WTC11 (cell line): ENCODE data around the gene CCL22. TPM values are rescaled to one million over a fixed set of nuclear protein-coding genes. Genes with fewer than 3 reads are reported as not detected.
"Not testable (repeated sequence)": the region's sequence is repeated elsewhere in the genome, so short reads cannot be mapped to it uniquely, and the experiment has no call there.

Experiments
- ATAC-seq: fragments of 200-7000 bp; cut with Tn5 transposase; 2 replicates; pipeline ENCODE4 v1.10.0; 2021; ENCODE audit warnings: mild to moderate bottlenecking, moderate library complexity
- CTCF ChIA-PET: fragments of 300-600 bp; sonication (Branson Sonifier 250); formaldehyde crosslinking; loops from one replicate; lab custom pipeline; 2021; ENCODE audit warnings: antibody characterized with exemption; lab: Charles Lee
- POLR2A ChIA-PET: fragments of 350-600 bp; sonication (Branson Sonifier 250); formaldehyde crosslinking; loops from one replicate; lab custom pipeline; 2021; ENCODE audit warnings: antibody characterized with exemption; lab: Charles Lee
- DNase-seq: peaks from one replicate; pipeline ENCODE4 v3.0.0; 2021; ENCODE audit warnings: low spot score
- H3K27ac Mint-ChIP-seq: 2 replicates; pipeline ENCODE4 v1.8.0; 2021; ENCODE audit warnings: mixed read lengths
- H3K27me3 Mint-ChIP-seq: 2 replicates; pipeline ENCODE4 v1.8.0; 2021; ENCODE audit warnings: low read depth, mild to moderate bottlenecking, moderate library complexity, mixed read lengths
- H3K36me3 Mint-ChIP-seq: 2 replicates; pipeline ENCODE4 v1.8.0; 2021; ENCODE audit warnings: mixed read lengths
- H3K4me1 Mint-ChIP-seq: 2 replicates; pipeline ENCODE4 v1.8.0; 2022; ENCODE audit warnings: mixed read lengths
- H3K4me3 Mint-ChIP-seq: 2 replicates; pipeline ENCODE4 v1.8.0; 2021; ENCODE audit warnings: mild to moderate bottlenecking, moderate library complexity, mixed read lengths
- H3K9me3 Mint-ChIP-seq: 2 replicates; pipeline ENCODE4 v1.8.0; 2021; ENCODE audit warnings: mixed read lengths
- ATF1 ChIP-seq: sonication (generic); formaldehyde crosslinking; IDR thresholded peaks from 2 replicates; pipeline ENCODE4 v1.8.1; 2023; ENCODE audit warnings: mild to moderate bottlenecking, moderate library complexity, missing genetic modification reagents
- ELF4 ChIP-seq: sonication (generic); formaldehyde crosslinking; IDR thresholded peaks from 2 replicates; pipeline ENCODE4 v1.8.1; 2022; ENCODE audit warnings: low read depth, mild to moderate bottlenecking, moderate library complexity, missing genetic modification reagents
- ETV6 ChIP-seq: sonication (generic); formaldehyde crosslinking; IDR thresholded peaks from 2 replicates; pipeline ENCODE4 v1.8.1; 2022; ENCODE audit warnings: mild to moderate bottlenecking, missing genetic modification reagents
- TCF7 ChIP-seq: sonication (generic); formaldehyde crosslinking; IDR thresholded peaks from 2 replicates; pipeline ENCODE4 v1.8.0; 2022; ENCODE audit warnings: mild to moderate bottlenecking, low read depth, missing genetic modification reagents, moderate library complexity
- TEAD1 ChIP-seq: sonication (generic); formaldehyde crosslinking; IDR thresholded peaks from 2 replicates; pipeline ENCODE4 v1.8.0; 2022; ENCODE audit warnings: mild to moderate bottlenecking, missing genetic modification reagents
- ZNF263 ChIP-seq: sonication (generic); formaldehyde crosslinking; IDR thresholded peaks from 2 replicates; pipeline ENCODE4 v1.8.1; 2022; ENCODE audit warnings: low read depth, mild to moderate bottlenecking, moderate library complexity, missing genetic modification reagents
- ZNF317 ChIP-seq: sonication (generic); formaldehyde crosslinking; IDR thresholded peaks from 2 replicates; pipeline ENCODE4 v1.8.1; 2023; ENCODE audit warnings: low read depth, mild to moderate bottlenecking, moderate library complexity, missing genetic modification reagents, borderline replicate concordance
- total RNA-seq: library from RNA; stranded (reverse); gene quantifications from 3 replicates; pipeline ENCODE4 v1.2.3, GENCODE V29; 2021
- TF ChIP-seq, protein P1 (sequence below): sonication (generic); formaldehyde crosslinking; IDR thresholded peaks from 2 replicates; pipeline ENCODE4 v1.8.1; 2022; ENCODE audit warnings: low read depth, missing genetic modification reagents, borderline replicate concordance
- TF ChIP-seq, protein P2 (sequence below): fragments of 250-450 bp; sonication (Bioruptor Pico); IDR thresholded peaks from 2 replicates; pipeline ENCODE4 v1.9.0; 2021; ENCODE audit warnings: moderate library complexity, mild to moderate bottlenecking, inconsistent platforms, borderline replicate concordance
- TF ChIP-seq, protein P3 (sequence below): sonication (generic); formaldehyde crosslinking; IDR thresholded peaks from 2 replicates; pipeline ENCODE4 v1.8.0; 2023; ENCODE audit warnings: missing genetic modification reagents, mild to moderate bottlenecking, borderline replicate concordance
- TF ChIP-seq, protein P4 (sequence below): sonication (generic); formaldehyde crosslinking; IDR thresholded peaks from 2 replicates; pipeline ENCODE4 v1.8.0; 2023; ENCODE audit warnings: mild to moderate bottlenecking, missing genetic modification reagents

The CCL22 gene
- total RNA-seq, 1 experiment from 2014 or later: 0.35 TPM

DNA sequence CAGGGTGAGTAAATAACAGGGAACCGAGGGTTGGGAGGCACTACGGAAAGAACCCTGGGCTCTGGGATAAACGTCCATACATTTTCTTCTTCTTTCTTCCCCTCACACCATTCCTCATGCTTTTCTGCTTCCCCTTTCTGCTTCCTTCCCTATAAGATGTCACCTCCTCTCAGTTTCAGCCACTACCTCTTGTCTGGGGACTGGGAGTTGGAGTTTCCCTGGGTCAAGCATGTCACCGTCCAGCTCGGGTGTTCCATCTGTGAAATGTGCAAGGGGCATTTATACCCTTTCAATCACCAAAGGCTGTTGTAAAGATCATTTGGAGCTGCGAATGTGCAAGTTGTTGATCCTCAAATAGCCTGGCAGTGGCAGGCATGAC, 17.5 kb upstream of the CCL22 start:
- no peak for ATAC-seq
- no peak for DNase-seq
- H3K36me3 Mint-ChIP-seq: no peaks in the 10 kb centered on the region
- POLR2A ChIA-PET: no interaction called here
- H3K27me3 Mint-ChIP-seq: no peaks in the 10 kb centered on the region; the same call in 1 of the 2 replicates
- no peaks in the 10 kb centered on the region for H3K4me1 Mint-ChIP-seq
- no peak overlapping the region for H3K4me3 Mint-ChIP-seq
- CTCF ChIA-PET: no interaction called here
- H3K9me3 Mint-ChIP-seq: peaks cover 3% of the 10 kb centered on the region; the same call in 1 of the 2 replicates
- H3K27ac Mint-ChIP-seq: no peak overlapping the region
- TF ChIP-seq, protein P1, sequence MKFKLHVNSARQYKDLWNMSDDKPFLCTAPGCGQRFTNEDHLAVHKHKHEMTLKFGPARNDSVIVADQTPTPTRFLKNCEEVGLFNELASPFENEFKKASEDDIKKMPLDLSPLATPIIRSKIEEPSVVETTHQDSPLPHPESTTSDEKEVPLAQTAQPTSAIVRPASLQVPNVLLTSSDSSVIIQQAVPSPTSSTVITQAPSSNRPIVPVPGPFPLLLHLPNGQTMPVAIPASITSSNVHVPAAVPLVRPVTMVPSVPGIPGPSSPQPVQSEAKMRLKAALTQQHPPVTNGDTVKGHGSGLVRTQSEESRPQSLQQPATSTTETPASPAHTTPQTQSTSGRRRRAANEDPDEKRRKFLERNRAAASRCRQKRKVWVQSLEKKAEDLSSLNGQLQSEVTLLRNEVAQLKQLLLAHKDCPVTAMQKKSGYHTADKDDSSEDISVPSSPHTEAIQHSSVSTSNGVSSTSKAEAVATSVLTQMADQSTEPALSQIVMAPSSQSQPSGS (CRISPR knock-in tag): no peak
- TF ChIP-seq ATF1 (CRISPR knock-in tag): no peak
- TF ChIP-seq, protein P2, sequence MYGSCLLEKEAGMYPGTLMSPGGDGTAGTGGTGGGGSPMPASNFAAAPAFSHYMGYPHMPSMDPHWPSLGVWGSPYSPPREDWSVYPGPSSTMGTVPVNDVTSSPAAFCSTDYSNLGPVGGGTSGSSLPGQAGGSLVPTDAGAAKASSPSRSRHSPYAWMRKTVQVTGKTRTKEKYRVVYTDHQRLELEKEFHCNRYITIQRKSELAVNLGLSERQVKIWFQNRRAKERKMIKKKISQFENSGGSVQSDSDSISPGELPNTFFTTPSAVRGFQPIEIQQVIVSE (CRISPR knock-in tag): no peak
- no peak for TF ChIP-seq ELF4 (CRISPR knock-in tag)
- no peak for TF ChIP-seq ZNF263 (CRISPR knock-in tag)
- no peak for TF ChIP-seq ETV6 (CRISPR knock-in tag)
- TF ChIP-seq, protein P3, sequence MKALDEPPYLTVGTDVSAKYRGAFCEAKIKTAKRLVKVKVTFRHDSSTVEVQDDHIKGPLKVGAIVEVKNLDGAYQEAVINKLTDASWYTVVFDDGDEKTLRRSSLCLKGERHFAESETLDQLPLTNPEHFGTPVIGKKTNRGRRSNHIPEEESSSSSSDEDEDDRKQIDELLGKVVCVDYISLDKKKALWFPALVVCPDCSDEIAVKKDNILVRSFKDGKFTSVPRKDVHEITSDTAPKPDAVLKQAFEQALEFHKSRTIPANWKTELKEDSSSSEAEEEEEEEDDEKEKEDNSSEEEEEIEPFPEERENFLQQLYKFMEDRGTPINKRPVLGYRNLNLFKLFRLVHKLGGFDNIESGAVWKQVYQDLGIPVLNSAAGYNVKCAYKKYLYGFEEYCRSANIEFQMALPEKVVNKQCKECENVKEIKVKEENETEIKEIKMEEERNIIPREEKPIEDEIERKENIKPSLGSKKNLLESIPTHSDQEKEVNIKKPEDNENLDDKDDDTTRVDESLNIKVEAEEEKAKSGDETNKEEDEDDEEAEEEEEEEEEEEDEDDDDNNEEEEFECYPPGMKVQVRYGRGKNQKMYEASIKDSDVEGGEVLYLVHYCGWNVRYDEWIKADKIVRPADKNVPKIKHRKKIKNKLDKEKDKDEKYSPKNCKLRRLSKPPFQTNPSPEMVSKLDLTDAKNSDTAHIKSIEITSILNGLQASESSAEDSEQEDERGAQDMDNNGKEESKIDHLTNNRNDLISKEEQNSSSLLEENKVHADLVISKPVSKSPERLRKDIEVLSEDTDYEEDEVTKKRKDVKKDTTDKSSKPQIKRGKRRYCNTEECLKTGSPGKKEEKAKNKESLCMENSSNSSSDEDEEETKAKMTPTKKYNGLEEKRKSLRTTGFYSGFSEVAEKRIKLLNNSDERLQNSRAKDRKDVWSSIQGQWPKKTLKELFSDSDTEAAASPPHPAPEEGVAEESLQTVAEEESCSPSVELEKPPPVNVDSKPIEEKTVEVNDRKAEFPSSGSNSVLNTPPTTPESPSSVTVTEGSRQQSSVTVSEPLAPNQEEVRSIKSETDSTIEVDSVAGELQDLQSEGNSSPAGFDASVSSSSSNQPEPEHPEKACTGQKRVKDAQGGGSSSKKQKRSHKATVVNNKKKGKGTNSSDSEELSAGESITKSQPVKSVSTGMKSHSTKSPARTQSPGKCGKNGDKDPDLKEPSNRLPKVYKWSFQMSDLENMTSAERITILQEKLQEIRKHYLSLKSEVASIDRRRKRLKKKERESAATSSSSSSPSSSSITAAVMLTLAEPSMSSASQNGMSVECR (CRISPR knock-in tag): no peak
- no peak for TF ChIP-seq TEAD1 (CRISPR knock-in tag)
- TF ChIP-seq, protein P4, sequence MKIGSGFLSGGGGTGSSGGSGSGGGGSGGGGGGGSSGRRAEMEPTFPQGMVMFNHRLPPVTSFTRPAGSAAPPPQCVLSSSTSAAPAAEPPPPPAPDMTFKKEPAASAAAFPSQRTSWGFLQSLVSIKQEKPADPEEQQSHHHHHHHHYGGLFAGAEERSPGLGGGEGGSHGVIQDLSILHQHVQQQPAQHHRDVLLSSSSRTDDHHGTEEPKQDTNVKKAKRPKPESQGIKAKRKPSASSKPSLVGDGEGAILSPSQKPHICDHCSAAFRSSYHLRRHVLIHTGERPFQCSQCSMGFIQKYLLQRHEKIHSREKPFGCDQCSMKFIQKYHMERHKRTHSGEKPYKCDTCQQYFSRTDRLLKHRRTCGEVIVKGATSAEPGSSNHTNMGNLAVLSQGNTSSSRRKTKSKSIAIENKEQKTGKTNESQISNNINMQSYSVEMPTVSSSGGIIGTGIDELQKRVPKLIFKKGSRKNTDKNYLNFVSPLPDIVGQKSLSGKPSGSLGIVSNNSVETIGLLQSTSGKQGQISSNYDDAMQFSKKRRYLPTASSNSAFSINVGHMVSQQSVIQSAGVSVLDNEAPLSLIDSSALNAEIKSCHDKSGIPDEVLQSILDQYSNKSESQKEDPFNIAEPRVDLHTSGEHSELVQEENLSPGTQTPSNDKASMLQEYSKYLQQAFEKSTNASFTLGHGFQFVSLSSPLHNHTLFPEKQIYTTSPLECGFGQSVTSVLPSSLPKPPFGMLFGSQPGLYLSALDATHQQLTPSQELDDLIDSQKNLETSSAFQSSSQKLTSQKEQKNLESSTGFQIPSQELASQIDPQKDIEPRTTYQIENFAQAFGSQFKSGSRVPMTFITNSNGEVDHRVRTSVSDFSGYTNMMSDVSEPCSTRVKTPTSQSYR (CRISPR knock-in tag): no peak

DNA sequence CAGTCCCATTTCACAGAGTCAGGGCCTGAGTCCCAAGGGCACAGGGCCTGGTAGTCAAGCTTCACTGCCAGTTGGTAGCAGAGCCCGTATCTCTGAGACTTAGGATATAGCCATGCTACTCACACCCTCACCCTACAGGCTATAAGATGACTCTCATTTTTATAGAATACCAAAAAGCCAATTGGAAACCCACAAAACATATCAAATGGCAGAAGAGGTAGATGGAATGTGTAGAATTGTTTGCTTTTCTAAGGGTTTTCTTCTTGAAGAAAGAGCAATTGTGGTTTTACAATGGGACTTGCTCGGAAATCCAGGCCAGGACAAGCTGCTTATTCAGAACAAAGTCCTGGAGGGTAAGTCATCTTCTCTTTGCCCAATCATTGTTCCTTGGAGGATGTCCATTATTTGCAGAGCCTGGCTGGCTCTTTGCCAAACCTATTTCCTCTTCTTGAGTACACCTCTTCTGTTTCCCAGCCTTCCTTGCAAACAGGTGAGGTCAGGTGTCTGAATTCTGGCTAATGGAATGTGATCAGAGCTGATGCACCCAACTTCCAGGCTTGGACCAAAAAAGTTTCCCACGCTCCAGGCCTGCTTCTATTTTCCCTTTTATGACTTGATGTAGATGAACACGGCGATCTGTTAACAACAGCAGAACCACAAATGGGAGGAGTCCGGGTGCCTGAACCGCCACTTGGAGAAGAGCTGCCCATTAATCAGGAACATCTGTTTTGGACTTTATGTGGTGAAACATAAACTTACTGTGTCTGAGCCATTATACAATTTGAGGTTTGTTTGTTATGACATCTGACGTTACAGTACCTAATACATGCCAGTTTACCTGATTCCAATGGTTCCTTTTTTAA, 16.9 kb upstream of the CCL22 start:
- ATAC-seq: no peak
- H3K9me3 Mint-ChIP-seq: no peaks in the 10 kb centered on the region
- no peaks in the 10 kb centered on the region; the same call in 1 of the 2 replicates for H3K27me3 Mint-ChIP-seq
- POLR2A ChIA-PET: interaction anchor here (0.6 kb wide), 1 partner anchor 58 kb away, joined by 3 read pairs; no protein-coding TSS in a partner anchor
- H3K4me3 Mint-ChIP-seq: no peak overlapping the region
- no peaks in the 10 kb centered on the region for H3K36me3 Mint-ChIP-seq
- no peaks in the 10 kb centered on the region for H3K4me1 Mint-ChIP-seq
- CTCF ChIA-PET: no interaction called here
- no peak overlapping the region for H3K27ac Mint-ChIP-seq
- no peak for TF ChIP-seq ZNF317 (CRISPR knock-in tag)
- TF ChIP-seq TCF7 (CRISPR knock-in tag): no peak
- TF ChIP-seq, all 79 proteins: peak for 0
- no peak for DNase-seq

DNA sequence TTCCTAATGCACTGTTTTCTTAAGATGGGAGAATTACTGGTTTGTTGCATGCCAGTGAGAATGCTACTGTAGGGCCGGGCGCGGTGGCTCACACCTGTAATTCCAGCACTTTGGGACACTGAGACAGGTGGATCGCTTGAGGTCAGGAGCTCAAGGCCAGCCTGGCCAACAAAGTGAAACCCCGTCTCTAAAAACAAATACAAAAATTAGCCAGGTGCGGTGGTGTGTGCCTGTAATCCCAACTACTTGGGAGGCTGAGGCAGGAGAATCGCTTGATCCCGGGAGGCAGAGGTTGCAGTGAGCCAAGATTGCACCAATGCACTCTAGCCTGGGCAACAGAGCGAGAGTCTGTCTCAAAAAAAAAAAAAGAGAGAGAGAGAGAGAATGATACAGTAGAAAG, 16.0 kb upstream of the CCL22 start:
- not testable (repeated sequence) for H3K27me3 Mint-ChIP-seq, H3K27ac Mint-ChIP-seq, ATAC-seq, H3K4me3 Mint-ChIP-seq, H3K9me3 Mint-ChIP-seq, H3K4me1 Mint-ChIP-seq, DNase-seq, H3K36me3 Mint-ChIP-seq
- ChIA-PET CTCF (interaction anchor here (1.0 kb wide), 1 partner anchor 12 kb away, joined by 4 read pairs; no protein-coding TSS in a partner anchor), POLR2A (interaction anchor here (0.6 kb wide), 1 partner anchor 468 kb away, joined by 4 read pairs; no protein-coding TSS in a partner anchor)
